GM23338 (cell line): ENCODE data around the gene NOC3L. TPM values are rescaled to one million over a fixed set of nuclear protein-coding genes. Genes with fewer than 3 reads are reported as not detected.

ENCODE experiments used
- ATAC-seq: fragments of 200-7000 bp; cut with Tn5 transposase; 3 replicates; pipeline ENCODE4 v1.9.1; 2020
- DNase-seq: peaks from one replicate; pipeline ENCODE4 v3.0.0-alpha.2; 2015; ENCODE audit warnings: low spot score
- H2AFZ ChIP-seq: fragments of 200-600 bp; sonication (generic); 2 replicates; pipeline ENCODE4 v1.8.0; 2016; ENCODE audit warnings: antibody characterized with exemption, mild to moderate bottlenecking, moderate library complexity
- H3F3A ChIP-seq: fragments of 200-600 bp; sonication (generic); replicated peaks from 2 replicates; pipeline ENCODE4 v1.8.0; 2017; ENCODE audit warnings: antibody characterized with exemption, mixed run types, low read depth
- H3K27ac ChIP-seq: fragments of 200-600 bp; sonication (generic); 2 replicates; pipeline ENCODE4 v1.6.1; 2016; ENCODE audit warnings: low read depth
- H3K27me3 ChIP-seq: fragments of 200-600 bp; sonication (generic); 2 replicates; pipeline ENCODE4 v1.8.0; 2016; ENCODE audit warnings: mild to moderate bottlenecking, mixed run types, moderate library complexity; ENCODE audit not compliant: insufficient read depth
- H3K36me3 ChIP-seq: fragments of 200-600 bp; sonication (generic); 2 replicates; pipeline ENCODE4 v1.8.0; 2016; ENCODE audit warnings: mild to moderate bottlenecking; ENCODE audit not compliant: insufficient read depth
- H3K4me1 ChIP-seq: fragments of 200-600 bp; sonication (generic); 2 replicates; pipeline ENCODE4 v1.8.0; 2016; ENCODE audit warnings: mild to moderate bottlenecking, moderate library complexity; ENCODE audit not compliant: insufficient read depth
- H3K4me2 ChIP-seq: fragments of 200-600 bp; sonication (generic); 2 replicates; pipeline ENCODE4 v1.7.1; 2017; ENCODE audit warnings: mixed run types
- H3K4me3 ChIP-seq: fragments of 200-600 bp; sonication (generic); 2 replicates; pipeline ENCODE4 v1.6.1; 2016; ENCODE audit warnings: mixed run types
- H3K79me2 ChIP-seq: fragments of 200-600 bp; sonication (generic); replicated peaks from 2 replicates; pipeline ENCODE4 v1.8.0; 2017; ENCODE audit warnings: mild to moderate bottlenecking; ENCODE audit not compliant: insufficient read depth
- H3K9me2 ChIP-seq: fragments of 200-600 bp; sonication (generic); 2 replicates; pipeline ENCODE4 v1.8.0; 2017; ENCODE audit not compliant: insufficient read depth
- H4K20me1 ChIP-seq: fragments of 200-600 bp; sonication (generic); replicated peaks from 2 replicates; pipeline ENCODE4 v1.8.0; 2017; ENCODE audit warnings: mild to moderate bottlenecking; ENCODE audit not compliant: insufficient read depth
- H3K27ac Mint-ChIP-seq: 2 replicates; pipeline ENCODE4 v1.8.0; 2020; ENCODE audit warnings: inconsistent platforms, mild to moderate bottlenecking, moderate library complexity, mixed read lengths
- H3K27me3 Mint-ChIP-seq: 3 replicates; pipeline ENCODE4 v1.8.0; 2022; ENCODE audit warnings: low read depth, mild to moderate bottlenecking, moderate library complexity, mixed read lengths, inconsistent platforms; ENCODE audit not compliant: insufficient read depth, poor library complexity
- H3K36me3 Mint-ChIP-seq: 3 replicates; pipeline ENCODE4 v1.8.0; 2021; ENCODE audit warnings: low read depth, mild to moderate bottlenecking, inconsistent platforms, moderate library complexity, mixed read lengths
- H3K4me1 Mint-ChIP-seq: 3 replicates; pipeline ENCODE4 v1.8.0; 2020; ENCODE audit warnings: mild to moderate bottlenecking, inconsistent platforms, mixed read lengths
- H3K4me3 Mint-ChIP-seq: 3 replicates; pipeline ENCODE4 v1.8.0; 2021; ENCODE audit warnings: moderate library complexity, mild to moderate bottlenecking, inconsistent platforms, mixed read lengths
- H3K9me3 Mint-ChIP-seq: 3 replicates; pipeline ENCODE4 v1.8.0; 2020; ENCODE audit warnings: moderate library complexity, mild to moderate bottlenecking, inconsistent platforms, mixed read lengths
- CTCF ChIP-seq, 2 experiments: fragments of 200-600 bp in 1 of 2; sonication (generic) in 1 of 2; conservative IDR thresholded peaks; 2 replicates each; pipeline versions ENCODE4 v1.5.1 to v1.6.1; 2016 to 2017; ENCODE audit warnings: antibody characterized with exemption in 2 of 2, low read depth in 2 of 2, mild to moderate bottlenecking in 2 of 2, moderate library complexity in 1 of 2
- JUNB ChIP-seq: IDR thresholded peaks from one replicate; pipeline ENCODE4 v1.6.1; 2016; ENCODE audit warnings: antibody characterized with exemption; ENCODE audit not compliant: unreplicated experiment
- POLR2AphosphoS5 ChIP-seq: IDR thresholded peaks from 2 replicates; pipeline ENCODE4 v1.6.1; 2016; ENCODE audit warnings: antibody characterized with exemption, low read depth
- REST ChIP-seq: IDR thresholded peaks from one replicate; pipeline ENCODE4 v1.6.1; 2018; ENCODE audit warnings: antibody characterized with exemption; ENCODE audit not compliant: unreplicated experiment
- ZNF331 ChIP-seq: fragments of 250-450 bp; sonication (Bioruptor Pico); IDR thresholded peaks from 2 replicates; pipeline ENCODE4 v1.5.0; 2020; ENCODE audit warnings: low read depth, mild to moderate bottlenecking, moderate library complexity
- ZNF462 ChIP-seq: fragments of 250-450 bp; sonication (Bioruptor Pico); IDR thresholded peaks from 2 replicates; pipeline ENCODE4 v1.5.0; 2020; ENCODE audit warnings: mild to moderate bottlenecking, moderate library complexity
- polyA plus RNA-seq: library from polyadenylated mRNA; unstranded; fragments of >200 nt; fragmentation: Nextera tagmentation; extraction: Ambion mirVana; gene quantifications from 2 replicates; pipeline ENCODE4 v1.2.1, GENCODE V29; 2016
- total RNA-seq: library from RNA; depleted of rRNA; stranded (reverse); fragments of >200 nt; shearing (Covaris generic); gene quantifications from 2 replicates; pipeline ENCODE4 v1.2.3, GENCODE V29; 2014

The NOC3L gene
- total and polyA plus RNA-seq, 2 experiments from 2014 or later = 43.1 to 62.1 TPM

GRCh38 chr10:94320285-94320914 lies 42.3 kb downstream of the NOC3L start:
- Histone ChIP-seq H3K4me3 (no peak overlapping the region), H3K79me2 (no peaks in the 10 kb centered on the region), H3F3A (peaks cover 4% of the 10 kb centered on the region; the same call in 1 of the 2 replicates), H3K36me3 (no peaks in the 10 kb centered on the region; the same call in 1 of the 2 replicates), H4K20me1 (peaks cover 10% of the 10 kb centered on the region; the same call in 1 of the 2 replicates), H3K27me3 (no peaks in the 10 kb centered on the region), H3K4me2 (no peak overlapping the region), H3K27ac (peak overlapping the region; percentile 0; the same call in 1 of the 2 replicates), H2AFZ (no peak overlapping the region), H3K4me1 (no peaks in the 10 kb centered on the region), H3K9me2 (no peaks in the 10 kb centered on the region)
- Mint-ChIP-seq H3K4me3 (no peak overlapping the region), H3K36me3 (peaks cover 16% of the 10 kb centered on the region; the same call in 2 of the 3 replicates), H3K27ac (no peak overlapping the region), H3K4me1 (no peaks in the 10 kb centered on the region), H3K9me3 (no peaks in the 10 kb centered on the region), H3K27me3 (no peaks in the 10 kb centered on the region)
- peak; percentile 87 for DNase-seq
- TF ChIP-seq REST (no peak), JUNB (no peak), CTCF (conservative IDR thresholded peaks at IDR 0.05; ENCODE audit: low read depth in 2 of 2) (peak; percentile 87 to 92)
- peak; percentile 75 for ATAC-seq

- Histone ChIP-seq H3K27me3 (no peaks in the 10 kb centered on the region), H2AFZ (no peak overlapping the region), H3K4me2 (no peak overlapping the region), H3F3A (peaks cover 4% of the 10 kb centered on the region; the same call in 1 of the 2 replicates), H4K20me1 (0 out of 2 replicates have a peak, but pooled peaks cover 5% of the 10 kb centered on the region), H3K4me1 (no peaks in the 10 kb centered on the region), H3K79me2 (no peaks in the 10 kb centered on the region), H3K9me2 (no peaks in the 10 kb centered on the region), H3K27ac (no peak overlapping the region), H3K36me3 (no peaks in the 10 kb centered on the region), H3K4me3 (no peak overlapping the region)
- peaks cover 2% of the 10 kb centered on the region for H3K27me3 Mint-ChIP-seq
- no peak overlapping the region for H3K4me3 Mint-ChIP-seq
- H3K36me3 Mint-ChIP-seq = no peaks in the 10 kb centered on the region
- no peaks in the 10 kb centered on the region for H3K4me1 Mint-ChIP-seq
- H3K9me3 Mint-ChIP-seq = no peaks in the 10 kb centered on the region
- DNase-seq (no peak), ATAC-seq (no peak)
- no peak overlapping the region for H3K27ac Mint-ChIP-seq
- TF ChIP-seq ZNF462 (CRISPR knock-in tag) (no peak), ZNF331 (CRISPR knock-in tag) (no peak), CTCF (conservative IDR thresholded peaks at IDR 0.05; ENCODE audit: low read depth in 2 of 2) (no peak), JUNB (no peak), POLR2AphosphoS5 (no peak)
These were observed 46.2 kb downstream of the NOC3L start for GRCh38 chr10:94316560-94316959.
